Measurements from ENCODE around the gene FAM107B.

Gene FAM107B

GRCh38 chr10:14810969-14811953, 36.6 kb upstream of the FAM107B start:
- ATAC-seq = no peak
- TF ChIP-seq, protein P1, sequence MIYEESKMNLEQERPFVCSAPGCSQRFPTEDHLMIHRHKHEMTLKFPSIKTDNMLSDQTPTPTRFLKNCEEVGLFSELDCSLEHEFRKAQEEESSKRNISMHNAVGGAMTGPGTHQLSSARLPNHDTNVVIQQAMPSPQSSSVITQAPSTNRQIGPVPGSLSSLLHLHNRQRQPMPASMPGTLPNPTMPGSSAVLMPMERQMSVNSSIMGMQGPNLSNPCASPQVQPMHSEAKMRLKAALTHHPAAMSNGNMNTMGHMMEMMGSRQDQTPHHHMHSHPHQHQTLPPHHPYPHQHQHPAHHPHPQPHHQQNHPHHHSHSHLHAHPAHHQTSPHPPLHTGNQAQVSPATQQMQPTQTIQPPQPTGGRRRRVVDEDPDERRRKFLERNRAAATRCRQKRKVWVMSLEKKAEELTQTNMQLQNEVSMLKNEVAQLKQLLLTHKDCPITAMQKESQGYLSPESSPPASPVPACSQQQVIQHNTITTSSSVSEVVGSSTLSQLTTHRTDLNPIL (CRISPR knock-in tag; IDR thresholded peaks at IDR 0.05; ENCODE audit: low read depth) = no peak
- no peak for TF ChIP-seq OSR1 (CRISPR knock-in tag; IDR thresholded peaks at IDR 0.05)
- TF ChIP-seq ISL1 (CRISPR knock-in tag; IDR thresholded peaks at IDR 0.05) = no peak
- TF ChIP-seq TCF4 (CRISPR knock-in tag; IDR thresholded peaks at IDR 0.05; ENCODE audit: borderline replicate concordance) = no peak
- TF ChIP-seq SNAI2 (CRISPR knock-in tag; IDR thresholded peaks at IDR 0.05) = no peak
- no peak for TF ChIP-seq PPARA (CRISPR knock-in tag; IDR thresholded peaks at IDR 0.05; ENCODE audit: borderline replicate concordance)
- TF ChIP-seq RARB (CRISPR knock-in tag; IDR thresholded peaks at IDR 0.05) = no peak
- no peak for TF ChIP-seq ZC3H10 (CRISPR knock-in tag; IDR thresholded peaks at IDR 0.05)
- no peak for TF ChIP-seq ZFP3 (CRISPR knock-in tag; IDR thresholded peaks at IDR 0.05)
- no peak for TF ChIP-seq PATZ1 (CRISPR knock-in tag; IDR thresholded peaks at IDR 0.05; ENCODE audit: borderline replicate concordance)
- TF ChIP-seq ZNF70 (CRISPR knock-in tag; IDR thresholded peaks at IDR 0.05) = no peak

DNA sequence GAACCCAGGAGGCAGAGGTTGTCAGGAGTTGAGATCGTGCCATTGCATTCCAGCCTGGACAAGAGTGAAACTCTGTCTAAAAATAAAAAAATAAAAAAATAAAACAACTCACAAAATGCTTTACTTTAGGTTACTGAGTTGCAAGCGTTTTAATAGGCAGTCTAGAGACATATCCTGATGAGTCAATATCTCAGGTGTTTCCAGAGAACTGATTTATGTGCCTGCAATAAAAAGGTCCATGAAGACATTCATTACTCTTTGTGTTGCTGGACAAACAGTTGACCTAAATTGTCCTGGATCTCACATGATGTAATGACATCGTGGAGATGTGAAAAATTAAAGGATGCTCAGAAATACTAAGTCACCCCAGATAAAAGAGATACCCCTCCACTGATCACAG, 31.6 kb upstream of the FAM107B start:
- ATAC-seq = no peak
- TF ChIP-seq PATZ1 (CRISPR knock-in tag; IDR thresholded peaks at IDR 0.05; ENCODE audit: borderline replicate concordance) = no peak
- TF ChIP-seq TOX (CRISPR knock-in tag; IDR thresholded peaks at IDR 0.05; ENCODE audit: borderline replicate concordance) = no peak
- no peak for TF ChIP-seq PPARA (CRISPR knock-in tag; IDR thresholded peaks at IDR 0.05; ENCODE audit: borderline replicate concordance)
- no peak for TF ChIP-seq CSDC2 (CRISPR knock-in tag; IDR thresholded peaks at IDR 0.05)
- TF ChIP-seq, protein P1 (CRISPR knock-in tag; IDR thresholded peaks at IDR 0.05; ENCODE audit: low read depth) = no peak
- TF ChIP-seq TSHZ2 (CRISPR knock-in tag; IDR thresholded peaks at IDR 0.05) = no peak
- no peak for TF ChIP-seq POU6F1 (CRISPR knock-in tag; IDR thresholded peaks at IDR 0.05; ENCODE audit: borderline replicate concordance, low read depth)
- TF ChIP-seq ZC3H10 (CRISPR knock-in tag; IDR thresholded peaks at IDR 0.05) = no peak
- TF ChIP-seq ZFP3 (CRISPR knock-in tag; IDR thresholded peaks at IDR 0.05) = no peak
- TF ChIP-seq ESRRG (CRISPR knock-in tag; IDR thresholded peaks at IDR 0.05) = no peak
- TF ChIP-seq GLIS3 (CRISPR knock-in tag; IDR thresholded peaks at IDR 0.05) = no peak
- no peak for TF ChIP-seq ARNTL (CRISPR knock-in tag; IDR thresholded peaks at IDR 0.05; ENCODE audit: borderline replicate concordance, low read depth)
- no peak for TF ChIP-seq ISL1 (CRISPR knock-in tag; IDR thresholded peaks at IDR 0.05)

All from SK-N-SH treated with all-trans-retinoic acid at 6 μM for 48 hours (cell line).